Epidermal melanocyte (primary cell): ENCODE data around the gene GLT6D1.
"Not testable (repeated sequence)": the region's sequence is repeated elsewhere in the genome, so short reads cannot be mapped to it uniquely, and the experiment has no call there.

ENCODE experiments used
- DNase-seq: peaks from one replicate; pipeline ENCODE4 v3.0.0; 2011; ENCODE audit warnings: low spot score; ENCODE audit not compliant: insufficient read length

Gene GLT6D1

DNA sequence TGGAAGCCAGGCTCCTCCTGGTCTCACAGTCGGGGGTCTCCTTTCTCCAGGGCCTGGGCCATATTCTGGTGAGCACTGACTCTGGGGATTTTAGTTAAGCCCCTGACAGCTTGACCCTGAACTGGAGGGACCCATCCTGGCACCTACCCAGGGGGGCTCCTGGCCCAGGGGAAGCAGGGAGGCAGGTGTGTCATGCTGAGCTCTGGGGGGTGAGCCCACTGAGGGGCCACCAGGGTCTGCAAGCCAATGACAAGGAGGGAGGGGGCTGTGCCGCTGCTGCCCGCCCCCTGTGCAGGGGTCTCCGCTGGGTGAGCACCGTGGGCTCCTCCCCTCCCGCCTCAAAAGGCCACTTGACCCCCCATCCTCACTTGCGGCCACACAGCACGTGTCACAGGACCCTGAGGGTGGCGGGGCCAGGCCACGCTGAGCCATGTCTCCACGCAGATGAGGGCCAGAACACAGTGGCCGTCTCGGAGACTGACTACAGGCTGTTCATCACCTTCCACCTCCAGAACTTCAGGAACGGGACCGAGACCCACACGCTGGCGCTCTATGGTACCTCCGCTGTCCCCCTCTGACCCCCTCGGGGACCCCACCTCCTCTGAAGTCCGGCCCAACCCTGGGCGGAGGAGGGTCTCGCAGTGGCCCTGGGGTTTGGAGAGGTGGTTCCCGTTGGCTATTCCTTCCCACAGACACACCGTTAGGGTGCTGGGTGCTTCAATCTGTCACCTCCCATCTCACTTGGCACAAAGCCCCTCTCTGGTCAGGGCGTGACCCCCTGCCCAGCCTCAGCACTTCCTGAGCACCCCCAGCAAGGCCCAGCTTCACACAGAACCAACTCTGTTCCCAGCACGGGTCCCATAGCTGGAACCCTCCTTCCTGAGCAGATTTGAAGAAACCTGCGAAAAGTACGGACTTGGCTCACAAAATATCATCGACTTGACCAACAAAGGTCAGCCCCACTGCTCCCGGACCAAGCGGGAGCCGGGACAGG, 25.8 kb upstream of the GLT6D1 start:
- DNase-seq, result no peak

DNA sequence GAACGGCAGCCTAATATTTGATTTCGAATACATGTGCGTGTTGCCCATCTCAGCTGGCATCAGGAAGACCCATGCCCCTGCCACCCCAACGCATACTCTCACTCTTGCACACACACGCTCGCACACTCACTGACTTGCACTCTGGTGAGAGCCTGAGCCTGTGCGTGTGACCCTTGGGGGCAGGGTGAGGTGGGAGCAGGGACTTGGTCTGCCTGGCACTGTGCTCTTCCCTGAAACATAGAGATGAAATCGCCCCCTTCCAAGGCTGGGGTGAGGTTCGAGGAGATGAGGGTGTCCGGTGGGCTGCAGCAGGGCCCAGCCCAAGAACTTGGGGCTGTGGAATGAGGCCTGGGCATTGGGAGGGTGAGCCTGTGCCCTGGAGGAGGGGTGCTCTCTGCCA, 24.9 kb upstream of the GLT6D1 start:
- DNase-seq, result no peak

DNA sequence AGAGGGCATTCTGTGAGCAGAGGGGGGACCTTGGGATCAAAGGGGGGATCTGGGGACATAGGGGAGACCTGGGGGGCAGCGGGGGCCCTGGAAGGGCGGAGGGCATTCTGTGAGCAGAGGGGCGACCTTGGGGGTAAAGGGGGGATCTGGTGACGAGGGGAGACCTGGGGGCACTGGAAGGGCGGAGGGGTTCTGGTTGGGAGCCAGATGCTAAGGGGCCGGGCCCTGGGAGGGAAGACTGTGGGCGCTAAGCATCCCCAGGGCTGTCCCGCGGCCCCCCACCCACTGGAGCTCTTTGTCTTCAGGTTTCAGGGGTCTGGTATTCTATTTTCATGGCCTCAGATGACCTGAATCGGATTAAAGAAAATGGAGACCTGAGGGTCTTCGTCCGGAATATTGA, 24.5 kb upstream of the GLT6D1 start:
- no peak for DNase-seq

DNA sequence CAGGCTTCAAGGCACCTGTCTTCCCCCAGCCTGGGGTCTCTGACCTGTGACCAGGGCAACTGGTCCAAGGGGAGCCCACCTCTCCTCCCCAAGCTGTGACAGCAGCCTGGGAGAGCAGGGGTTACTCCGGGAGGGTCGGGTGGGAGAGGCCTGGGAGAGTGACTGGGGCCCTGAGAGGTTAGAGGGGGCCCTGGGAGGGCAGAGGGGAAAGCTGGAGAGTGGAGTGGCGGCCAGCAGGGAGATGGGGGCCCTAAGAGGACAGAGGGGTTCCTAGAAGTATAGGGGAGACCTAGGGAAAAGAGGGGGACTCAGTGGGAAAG, 24.1 kb upstream of the GLT6D1 start:
- no peak for DNase-seq

DNA sequence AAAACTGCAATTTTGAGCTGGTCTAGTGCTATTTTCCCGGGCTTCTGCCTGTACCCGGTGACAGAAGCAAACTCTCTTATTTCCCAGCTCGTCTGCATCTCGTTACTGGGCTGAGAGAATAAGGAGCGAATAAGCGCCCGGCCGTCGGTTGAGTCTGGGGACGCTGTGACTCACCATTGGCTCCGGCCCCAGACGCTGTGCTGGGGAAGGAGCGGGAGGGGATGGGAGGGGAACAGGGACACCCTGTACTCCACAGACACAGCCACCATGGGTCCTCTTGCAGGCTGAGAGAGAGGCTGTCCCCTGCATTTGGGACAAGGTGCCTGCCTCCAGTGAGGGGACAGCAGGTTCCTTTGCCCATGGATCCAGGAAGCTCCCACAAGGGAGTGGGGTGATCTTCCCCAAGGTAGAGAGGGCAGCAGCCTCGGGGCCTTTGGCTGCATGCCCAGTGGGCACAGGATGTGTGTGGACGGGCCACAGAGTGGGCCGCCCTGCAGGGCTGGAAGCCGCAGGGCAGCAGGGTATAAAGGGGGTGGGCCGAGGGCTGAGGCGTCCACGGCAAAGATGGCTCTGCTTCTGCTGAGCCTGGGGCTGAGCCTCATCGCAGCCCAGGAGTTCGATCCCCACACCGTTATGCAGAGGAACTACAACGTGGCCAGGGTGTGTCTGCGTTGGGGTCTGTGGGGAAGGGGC, 23.6 kb upstream of the GLT6D1 start, which contains the start of gene LCN9:
Gene LCN9 (plus strand): TSS at position 552 of the 693 bp plus-strand sequence. CDS start 13 bp downstream, at position 565.
- no peak for DNase-seq

DNA sequence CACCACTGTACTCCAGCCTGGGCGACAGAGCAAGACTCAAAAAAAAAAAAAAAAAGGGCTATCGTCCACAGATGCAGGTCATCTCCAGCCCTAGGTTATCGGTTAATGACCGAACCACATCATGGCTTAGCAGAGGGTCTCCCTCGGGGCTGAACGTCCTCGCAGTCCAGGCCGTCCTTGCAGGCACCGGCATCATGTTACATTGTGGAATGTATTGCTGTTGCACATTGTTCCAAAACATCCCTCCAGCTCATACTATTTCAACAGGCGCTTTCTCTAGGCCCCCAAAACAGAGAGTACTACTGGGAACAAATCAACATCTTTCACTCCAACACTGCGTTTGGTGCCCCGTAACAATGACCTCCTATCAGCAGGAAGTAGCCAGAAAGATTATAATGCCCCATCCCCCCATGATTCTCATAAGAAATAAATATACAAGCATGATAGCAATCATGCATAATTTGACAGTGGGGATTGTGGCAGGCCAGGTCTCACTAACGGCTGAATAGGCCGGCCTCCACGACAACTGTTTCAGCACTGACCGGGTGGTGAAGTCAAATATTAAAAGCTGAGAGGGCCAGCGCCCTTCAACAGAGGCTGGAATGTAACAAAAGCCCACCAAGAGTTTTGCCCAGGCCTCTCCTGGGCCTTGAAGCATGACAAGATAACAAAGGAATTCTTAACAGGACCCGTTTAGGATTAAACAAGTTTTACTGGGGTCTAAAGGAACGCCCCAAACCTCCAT, 22.6 kb upstream of the GLT6D1 start:
- DNase-seq, result no peak

DNA sequence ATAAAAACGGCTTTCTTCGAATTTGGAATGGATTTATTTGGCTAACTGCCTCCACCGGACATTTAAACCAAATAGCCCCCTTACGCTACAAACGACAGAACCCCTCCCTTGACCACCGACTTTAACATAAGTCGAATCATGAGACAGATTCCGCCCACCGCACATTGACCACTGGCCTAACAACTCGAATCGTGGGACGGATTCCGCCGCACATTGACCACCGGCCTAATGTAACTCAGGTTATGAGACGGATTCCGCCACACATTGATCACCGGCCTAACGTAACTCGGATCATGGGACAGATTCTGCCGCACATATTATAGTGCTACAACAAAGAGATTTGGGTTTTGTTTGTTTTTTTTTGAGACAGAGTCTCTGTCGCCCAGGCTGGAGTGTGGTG, 21.1 kb upstream of the GLT6D1 start:
- DNase-seq, result no peak

DNA sequence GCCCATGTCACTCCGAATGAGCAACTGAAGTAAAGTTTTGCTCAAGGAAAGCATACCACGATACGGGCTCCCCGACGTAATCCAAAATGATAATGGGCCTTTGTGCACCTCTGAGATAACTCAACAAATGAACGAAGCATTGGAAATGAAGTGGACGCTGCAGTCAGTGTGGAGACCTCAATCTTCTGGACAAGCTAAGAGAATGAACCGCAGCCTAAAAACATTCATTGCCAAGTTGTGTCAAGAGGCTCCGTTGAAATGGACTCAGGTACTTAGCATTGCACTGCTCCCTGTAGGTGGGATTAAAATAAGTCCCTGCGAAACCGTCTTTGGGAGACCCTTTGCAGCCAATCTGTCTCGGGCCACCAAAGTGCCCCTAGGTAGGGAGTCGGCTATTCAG, 19.9 kb upstream of the GLT6D1 start:
- no peak for DNase-seq

DNA sequence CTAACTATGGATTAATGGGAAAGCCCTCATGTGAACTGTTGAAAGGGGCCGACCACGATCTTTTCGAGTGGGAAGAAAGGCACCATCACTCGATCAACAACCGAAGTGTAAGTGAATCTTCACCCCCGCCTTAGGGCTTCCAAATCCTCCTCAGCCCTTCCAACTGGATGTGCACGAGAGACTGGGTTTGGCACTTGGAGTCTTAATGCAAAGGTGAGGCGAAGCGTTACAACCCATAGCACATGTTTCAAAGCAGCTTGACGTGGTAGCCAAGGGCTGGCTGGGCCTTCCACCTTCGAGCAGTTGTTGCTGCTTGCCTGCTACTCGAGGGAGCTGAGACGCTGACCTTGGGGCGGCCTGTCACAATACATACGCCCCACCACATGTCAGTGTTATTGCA, 18.1 kb upstream of the GLT6D1 start:
- no peak for DNase-seq

DNA sequence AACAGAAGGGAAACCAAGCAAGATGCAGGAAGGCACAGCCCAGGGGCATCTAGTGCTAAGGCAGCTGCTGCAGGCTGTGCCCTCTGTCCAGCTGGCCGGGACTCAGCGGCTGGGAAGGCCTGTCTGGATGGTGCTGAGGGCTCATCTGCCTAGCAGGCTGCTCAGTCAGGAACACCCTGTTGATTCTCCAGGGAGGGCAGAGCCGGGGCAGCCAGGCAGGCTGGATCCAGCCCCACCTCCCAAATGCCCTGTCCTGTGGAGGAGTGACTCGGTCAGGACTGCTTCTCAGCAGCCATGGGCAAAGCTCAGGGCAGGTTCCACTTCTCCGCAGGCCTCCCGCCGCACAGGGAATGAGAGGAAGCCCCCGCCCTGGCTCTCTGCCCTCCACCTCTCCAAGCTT, 16.0 kb upstream of the GLT6D1 start:
- no peak for DNase-seq

DNA sequence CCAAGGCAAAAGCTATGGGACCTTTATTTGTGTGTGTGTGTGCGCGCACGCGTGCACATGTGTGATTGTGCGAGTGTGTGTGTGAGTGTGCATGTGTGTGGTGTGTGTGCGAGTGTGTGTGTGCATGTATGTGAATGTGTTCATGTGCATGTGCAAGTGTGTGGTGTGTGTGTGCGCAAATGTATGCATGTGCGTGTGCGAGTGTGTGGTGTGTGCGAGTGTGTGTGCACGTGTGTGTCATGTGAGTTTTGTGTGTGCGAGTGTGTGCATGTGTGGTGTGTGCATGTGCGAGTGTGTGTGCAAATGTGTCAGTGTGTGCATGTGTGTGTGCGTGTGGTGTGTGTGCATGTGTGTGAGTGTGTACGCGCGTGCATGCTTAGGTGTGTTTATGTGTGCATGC, 11.1 kb upstream of the GLT6D1 start:
- no peak for DNase-seq

DNA sequence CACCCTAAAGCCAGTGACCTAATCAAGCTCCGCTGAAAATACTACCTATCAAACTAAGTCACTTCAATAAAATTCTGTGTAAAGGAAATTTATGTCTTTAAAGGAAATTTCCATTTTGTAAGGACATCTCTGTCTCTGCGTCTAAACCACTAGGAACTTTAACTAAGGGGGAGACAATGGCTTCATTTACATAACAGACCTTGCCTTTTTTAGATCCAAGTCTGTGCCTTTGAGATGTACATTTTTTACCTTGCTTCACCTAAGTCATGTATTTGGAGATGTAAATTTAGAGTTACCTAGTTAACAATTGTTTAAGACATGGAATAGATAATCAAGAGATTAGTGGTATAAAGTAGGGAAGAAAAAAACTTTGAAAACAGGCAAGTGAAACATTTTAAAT, 10.2 kb upstream of the GLT6D1 start:
- no peak for DNase-seq

DNA sequence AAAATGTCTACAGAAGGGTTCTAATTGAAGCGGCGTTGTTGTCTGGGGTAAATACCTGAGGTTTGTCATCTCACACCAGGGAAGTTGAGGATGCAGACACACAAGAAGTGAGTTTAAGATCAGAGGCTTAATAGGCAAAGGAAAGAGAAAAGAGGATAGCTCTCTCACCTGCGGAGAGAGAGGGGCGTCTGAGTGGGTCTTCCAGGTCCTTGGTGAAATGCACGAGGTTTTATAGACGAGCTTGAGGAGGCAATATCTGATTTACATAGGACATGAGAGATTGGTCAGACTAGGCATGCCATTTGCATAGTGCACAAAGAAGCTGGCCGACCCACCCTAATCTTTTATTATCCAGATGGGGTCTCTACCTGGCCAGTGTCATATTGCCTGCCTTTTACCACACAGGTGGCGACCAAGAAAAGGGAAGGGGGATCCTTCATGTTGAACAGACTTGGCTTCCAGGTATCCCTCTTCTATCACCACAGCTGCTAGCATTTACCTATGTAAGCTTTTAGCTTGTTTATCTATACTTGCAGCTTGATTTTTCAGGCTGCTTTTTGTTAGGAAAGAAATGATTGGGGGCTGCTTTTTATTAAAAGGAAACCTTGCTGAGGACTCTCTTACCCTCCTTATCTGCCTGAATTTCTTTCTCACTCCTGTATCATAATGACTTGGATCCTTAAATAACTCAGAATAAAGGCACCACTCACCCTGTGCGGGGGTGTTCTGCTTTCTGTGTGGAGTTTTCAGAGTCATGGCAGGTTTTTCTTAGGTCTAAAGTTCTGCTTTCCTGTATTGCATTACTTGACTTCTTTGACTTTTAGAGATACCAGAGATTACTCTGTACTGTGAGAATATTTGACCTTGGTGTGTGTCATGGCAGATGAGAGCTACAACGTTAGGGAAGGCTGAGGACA, 9.4 kb upstream of the GLT6D1 start:
- DNase-seq, result no peak

DNA sequence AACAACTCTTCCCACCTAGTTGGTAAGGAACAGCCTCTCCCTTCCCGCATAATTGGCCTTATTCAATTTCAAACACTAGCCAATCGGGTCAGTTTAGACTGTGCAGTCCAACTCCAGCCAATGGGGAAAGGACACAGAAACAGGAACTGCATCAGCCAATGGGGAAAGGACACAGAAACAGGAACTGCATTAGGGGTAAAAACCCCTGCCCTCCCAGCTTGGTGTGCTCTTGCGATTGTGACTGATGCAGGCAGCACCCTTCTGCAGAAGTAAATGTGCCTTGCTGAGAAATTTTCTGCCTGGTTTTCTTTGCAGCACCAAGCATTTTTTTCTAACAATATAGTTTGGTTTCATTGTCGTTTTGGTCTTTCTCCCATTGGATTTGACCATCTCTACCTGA, 8.5 kb upstream of the GLT6D1 start:
- DNase-seq, result no peak

DNA sequence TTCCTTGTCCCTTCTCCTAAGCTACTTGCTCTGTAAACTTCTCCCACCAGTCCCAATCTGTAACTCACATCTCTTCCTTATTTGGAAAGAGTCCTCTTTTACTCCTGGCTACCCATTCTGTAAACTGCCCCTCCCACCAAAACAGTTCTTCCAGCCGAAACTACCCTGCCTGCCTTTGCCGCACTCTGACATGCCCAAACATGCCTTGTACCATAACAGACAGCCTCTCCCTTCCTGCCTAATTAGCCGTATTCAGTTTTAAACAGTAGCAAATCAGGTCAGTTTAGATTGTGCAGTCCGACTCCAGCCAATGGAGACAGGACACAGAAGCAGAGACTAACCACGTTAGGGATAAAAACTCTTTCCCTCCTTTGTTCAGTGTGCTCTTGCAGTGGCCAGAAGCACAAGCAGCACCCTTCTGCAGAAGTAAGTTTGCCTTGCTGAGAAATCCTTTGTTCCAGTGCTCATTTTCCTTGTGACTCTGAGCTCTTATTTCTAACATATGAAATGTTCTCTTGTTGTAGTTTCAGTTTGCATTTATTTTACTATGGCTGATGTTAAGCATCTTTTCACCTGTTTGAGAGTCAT, 5.4 kb upstream of the GLT6D1 start:
- no peak for DNase-seq

DNA sequence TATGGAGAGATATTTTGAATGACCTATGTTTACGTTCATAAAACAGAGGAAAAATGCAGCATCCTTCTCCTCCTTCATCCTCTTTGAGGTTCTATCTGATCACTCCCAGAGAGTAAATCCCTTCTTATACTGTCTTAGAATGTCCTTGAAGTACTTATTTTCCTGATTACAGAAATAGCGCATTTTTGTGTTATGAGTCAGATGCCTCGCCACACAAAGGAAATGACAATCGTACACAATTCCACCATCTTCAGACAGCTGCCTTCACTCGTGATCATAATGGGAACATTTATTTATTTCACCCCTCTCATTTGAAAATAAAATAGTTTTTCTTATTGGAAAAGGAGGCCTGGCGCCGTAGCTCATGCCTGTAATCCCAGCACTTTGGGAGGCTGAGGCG, 2.4 kb upstream of the GLT6D1 start:
- no peak for DNase-seq

DNA sequence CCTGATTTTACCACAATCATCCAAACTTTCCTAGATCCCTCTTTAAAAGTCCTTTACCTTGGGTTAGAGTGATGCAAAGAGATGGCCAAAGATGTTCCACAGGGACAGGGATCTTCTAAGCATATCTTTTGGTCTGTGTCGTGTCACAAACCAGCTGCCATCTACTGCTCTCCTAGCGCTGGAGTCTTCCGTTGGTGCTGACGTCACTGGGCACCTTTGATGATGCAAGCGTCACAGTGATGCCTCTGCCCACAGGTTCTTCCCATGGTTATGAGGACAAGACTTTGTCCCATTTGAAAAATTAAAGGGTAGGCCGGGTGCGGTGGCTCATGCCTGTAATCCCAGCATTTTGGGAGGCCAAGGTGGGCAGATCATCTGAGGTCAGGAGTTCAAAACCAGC, 1.7 kb upstream of the GLT6D1 start:
- no peak for DNase-seq

DNA sequence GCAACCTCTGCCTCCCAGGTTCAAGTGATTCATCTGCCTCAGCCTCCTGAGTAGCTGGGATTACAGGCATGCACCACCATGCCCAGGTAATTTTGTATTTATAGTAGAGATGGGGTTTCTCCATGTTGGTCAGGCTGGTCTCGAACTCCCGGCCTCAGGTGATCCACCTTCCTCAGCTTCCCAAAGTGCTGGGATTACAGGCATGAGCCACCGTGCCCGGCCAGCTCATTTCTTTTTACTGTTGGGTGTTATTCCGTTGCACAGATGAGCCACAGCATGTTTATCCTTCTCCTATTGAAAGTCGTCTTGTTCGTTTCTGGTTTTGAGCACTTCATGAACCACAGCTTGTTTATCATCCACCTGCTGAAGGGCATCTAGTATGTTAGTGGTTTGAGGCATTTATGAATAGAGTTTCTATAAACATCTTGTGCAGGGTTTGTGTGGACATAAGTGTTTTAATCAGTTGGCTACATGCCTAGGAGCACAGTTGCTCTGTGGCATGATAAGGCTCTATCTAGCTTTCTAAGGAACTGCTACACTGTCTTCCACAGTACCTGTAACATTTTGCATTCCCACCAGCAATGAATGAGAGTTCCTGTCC, 2.3 kb downstream of the GLT6D1 start:
- DNase-seq, result not testable (repeated sequence)

DNA sequence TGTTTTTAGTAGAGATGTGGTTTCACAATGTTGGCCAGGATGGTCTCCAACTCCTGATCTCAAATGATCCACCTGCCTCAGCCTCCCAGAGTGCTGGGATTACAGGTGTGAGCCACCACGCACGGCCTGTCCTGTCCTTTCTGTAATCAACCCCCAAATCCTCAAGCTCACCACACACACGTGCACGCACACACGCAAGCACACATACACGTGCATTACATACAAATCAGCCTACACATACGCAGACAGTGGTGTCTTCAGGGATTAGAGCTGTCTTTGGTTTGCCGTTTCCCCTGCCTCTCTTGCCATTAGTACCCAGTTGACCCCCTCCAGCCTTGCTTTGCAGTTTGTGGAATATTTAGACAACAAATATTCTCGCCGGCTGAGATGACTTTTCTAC, 6.5 kb downstream of the GLT6D1 start:
- DNase-seq, result no peak

DNA sequence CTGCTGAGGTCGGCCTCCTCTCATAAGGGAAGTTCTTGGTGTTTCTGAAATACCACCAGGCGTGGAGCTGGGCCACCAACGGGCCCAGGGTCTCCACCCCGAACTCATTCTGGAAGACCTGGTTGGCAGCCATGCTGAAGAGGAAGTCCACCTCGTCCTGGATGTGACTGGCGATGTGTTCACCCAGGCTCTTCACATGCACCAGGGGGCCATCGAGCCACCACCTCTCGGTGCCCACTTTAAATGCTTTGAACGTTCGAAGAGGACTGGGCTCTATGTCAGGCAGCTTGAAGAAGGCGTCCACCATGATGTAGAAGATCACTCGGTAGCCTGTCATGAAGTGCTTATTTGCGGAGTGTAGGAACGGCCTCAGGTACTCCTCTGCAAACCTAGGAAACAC, 15.1 kb downstream of the GLT6D1 start:
- no peak for DNase-seq
